Hematopoietic multipotent progenitor cell treated with erythropoietin and hydrocortisone succinate and interleukin-3 and kit ligand, for 8 days (in vitro differentiated cells): Measurements from ENCODE around the gene GRB10.
A peak's percentile ranks its signal among the peaks of the same experiment; 100 is the strongest.
"Not testable (repeated sequence)": the region's sequence is repeated elsewhere in the genome, so short reads cannot be mapped to it uniquely, and the experiment has no call there.

Experiments used
- DNase-seq: peaks from one replicate; pipeline ENCODE4 v3.0.0-alpha.2; 2015

Gene GRB10

DNA sequence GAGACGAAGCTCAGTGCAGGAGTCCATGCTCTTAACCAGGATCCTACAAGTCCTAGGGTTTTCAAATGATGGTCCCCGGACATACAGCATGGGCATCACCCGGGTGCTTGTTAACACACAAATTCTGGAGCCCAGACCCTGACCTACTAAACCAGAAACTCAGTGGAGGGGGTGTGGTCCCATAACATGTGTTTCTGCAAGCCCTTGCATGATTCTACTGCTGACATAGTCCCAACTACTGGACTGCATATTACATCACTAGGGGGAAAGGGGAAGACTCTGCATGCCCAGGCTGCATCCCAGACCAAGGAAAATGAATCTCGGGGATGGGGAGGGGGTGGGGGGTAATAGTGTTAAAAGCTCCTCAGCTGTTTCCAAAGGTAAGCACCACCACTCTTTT, 40.3 kb downstream of the GRB10 start:
- no peak for DNase-seq

GRCh38 chr7:50739744-50740435, 42.8 kb downstream of the GRB10 start:
- peak; percentile 64 for DNase-seq

DNA sequence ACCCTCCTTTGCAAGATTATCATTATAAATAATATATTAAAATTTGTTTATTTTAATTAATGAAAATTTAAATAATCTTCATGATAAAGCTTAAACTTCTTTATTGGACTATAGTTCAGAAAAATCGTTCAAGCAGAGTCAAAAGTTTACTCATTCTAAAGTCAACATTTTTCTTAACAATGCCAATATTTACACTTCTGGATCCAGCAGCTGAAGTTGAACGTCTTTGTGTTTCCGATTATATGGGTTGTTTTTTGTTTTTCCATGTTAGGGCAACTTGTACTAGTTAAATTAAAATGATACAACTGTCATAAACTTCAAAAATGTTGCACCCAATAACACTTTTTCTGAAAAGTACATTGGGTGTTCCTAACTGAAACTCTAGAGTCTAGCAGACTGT, 43.8 kb downstream of the GRB10 start:
- no peak for DNase-seq

GRCh38 chr7:50735836-50736235, 46.9 kb downstream of the GRB10 start:
- not testable (repeated sequence) for DNase-seq

- DNase-seq: no peak
These were observed 47.4 kb downstream of the GRB10 start for GRCh38 chr7:50735333-50735732.

- DNase-seq: no peak
These were observed 48.5 kb downstream of the GRB10 start for GRCh38 chr7:50734246-50734645.

DNA sequence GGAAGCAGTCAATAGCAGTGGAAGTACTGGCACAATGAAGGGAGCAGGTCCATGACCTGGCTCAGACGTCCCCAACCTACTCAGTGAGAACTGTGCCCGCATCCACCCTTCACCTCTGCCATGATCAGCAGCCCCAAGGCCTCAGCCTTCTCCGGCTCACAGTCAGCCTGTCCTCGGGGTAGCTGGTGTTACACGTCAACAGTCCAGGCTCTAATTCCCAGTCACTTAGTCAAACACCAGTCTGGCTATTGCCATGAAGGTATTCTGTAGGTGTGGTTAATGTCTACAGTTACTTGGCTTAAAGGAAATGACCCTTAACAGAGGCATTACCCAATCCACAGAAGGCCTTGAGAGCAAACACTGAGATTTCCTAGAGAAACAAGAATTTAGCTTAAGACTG, 49.1 kb downstream of the GRB10 start:
- DNase-seq: no peak

GRCh38 chr7:50731703-50732582, 50.8 kb downstream of the GRB10 start:
- DNase-seq: no peak

- DNase-seq: no peak
These were observed 52.0 kb downstream of the GRB10 start for GRCh38 chr7:50730446-50731400.

GRCh38 chr7:50729962-50730361, 52.7 kb downstream of the GRB10 start:
- DNase-seq: no peak

GRCh38 chr7:50728184-50728583, 54.5 kb downstream of the GRB10 start:
- DNase-seq: no peak

GRCh38 chr7:50727711-50728110, 55.0 kb downstream of the GRB10 start:
- no peak for DNase-seq

- DNase-seq: no peak
These were observed 55.6 kb downstream of the GRB10 start for GRCh38 chr7:50727072-50727471.

DNA sequence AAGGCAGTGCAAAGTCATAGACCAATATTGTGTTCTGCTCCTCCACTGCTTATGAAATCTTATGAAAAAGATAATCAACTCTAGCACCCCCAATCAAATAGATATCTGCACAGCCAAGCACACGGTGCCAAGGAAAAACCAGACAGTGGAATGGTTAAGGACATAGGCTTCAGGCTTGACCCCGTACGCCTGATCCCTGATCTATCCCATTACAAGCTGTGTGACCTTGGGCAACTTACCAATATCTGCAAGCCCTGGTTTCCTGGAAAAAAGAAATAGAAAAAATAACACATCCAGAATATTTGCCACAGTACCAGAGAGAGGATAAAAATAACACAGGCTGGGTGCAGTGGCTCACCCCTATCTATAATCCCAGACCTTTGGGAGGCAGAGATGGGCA, 56.9 kb downstream of the GRB10 start:
- no peak for DNase-seq

GRCh38 chr7:50724526-50725520, 57.9 kb downstream of the GRB10 start:
- DNase-seq: peak; percentile 44

DNA sequence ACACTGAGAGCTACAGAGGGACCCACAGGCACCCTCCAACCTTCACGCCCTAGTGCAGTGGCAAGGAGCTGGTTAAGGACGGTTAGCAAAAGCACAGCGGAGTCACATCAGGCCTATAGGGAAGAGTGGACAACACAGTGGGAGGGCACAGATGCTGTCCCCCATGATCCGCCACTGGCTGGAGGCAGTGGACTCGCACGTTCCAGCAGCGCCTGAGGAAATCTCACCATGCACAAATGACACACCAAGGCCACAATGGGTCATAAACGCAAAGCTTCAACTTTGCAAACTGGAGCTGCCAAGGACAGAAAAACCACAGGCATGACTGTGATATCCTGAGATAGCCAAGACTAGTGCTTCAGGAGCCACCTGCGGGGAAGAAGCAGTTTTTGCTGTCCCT, 58.8 kb downstream of the GRB10 start:
- no peak for DNase-seq

DNA sequence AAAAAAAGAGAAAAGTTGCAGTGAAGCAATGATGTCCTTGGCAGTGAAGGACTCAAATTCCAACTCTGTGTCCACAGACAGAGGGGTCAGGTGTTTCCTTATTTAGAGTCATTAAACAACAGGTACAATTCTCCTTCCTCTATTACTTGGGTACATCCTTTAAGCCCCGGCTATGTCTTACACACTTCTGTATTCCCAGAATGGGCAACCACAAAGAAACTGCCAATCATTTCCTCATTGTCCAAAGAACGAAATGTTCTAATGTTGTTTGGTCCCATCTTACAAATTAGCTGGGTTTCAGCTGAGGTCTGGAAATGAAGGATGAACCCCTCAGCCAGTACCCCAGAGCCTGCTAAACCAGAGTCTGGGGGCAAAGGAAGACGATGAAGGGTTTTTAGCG, 59.5 kb downstream of the GRB10 start:
- peak; percentile 32 for DNase-seq

DNA sequence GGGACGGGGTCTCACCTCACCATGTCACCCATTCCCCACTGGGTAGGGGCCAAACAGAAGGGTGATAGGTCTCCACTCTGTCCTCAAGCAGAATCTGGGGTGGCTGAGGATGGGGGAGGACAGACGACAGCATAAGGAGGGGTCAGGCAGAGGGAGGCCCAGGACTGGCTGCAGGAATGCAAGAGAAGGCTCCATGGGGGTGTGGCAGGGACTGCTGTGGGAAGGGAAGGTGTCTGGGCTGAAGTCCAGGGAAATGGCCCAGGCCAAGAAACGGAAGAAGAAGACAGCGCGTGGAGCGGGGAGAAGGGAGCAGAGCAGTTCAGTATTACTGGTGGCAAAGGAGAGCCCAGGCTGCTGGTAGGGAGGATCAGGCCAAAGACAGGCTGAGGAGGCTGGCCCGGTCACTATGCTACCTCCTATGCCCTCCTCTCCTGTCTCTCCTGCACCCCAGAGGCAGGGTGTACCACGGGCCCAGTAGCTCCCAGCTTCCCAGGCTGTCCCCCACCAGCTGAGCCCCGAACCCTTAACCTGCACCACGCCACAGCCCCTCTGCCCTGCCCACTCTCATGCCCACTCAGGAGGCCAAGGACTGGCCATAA, 60.9 kb downstream of the GRB10 start:
- no peak for DNase-seq

- no peak for DNase-seq
These were observed 61.5 kb downstream of the GRB10 start for GRCh38 chr7:50721160-50721559.

GRCh38 chr7:50720295-50720694, 62.4 kb downstream of the GRB10 start:
- DNase-seq: no peak

DNA sequence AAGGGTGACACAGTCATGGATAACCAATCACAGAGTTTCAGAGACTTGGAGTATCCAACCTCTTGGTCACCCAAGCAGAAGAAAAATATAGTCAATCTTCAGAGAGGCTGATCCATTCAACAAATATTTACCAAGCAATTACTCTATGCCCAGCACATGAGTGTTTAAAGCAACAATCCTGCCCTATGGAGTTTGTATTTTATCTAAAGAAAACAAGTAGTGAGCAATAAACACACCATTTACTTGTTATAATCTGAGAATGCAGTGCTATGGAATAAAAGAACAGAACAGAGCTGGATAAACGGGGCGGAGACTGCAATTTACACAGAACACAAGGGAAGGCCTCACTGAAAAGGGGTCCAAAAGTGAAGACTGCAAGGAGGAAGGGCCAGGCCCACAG, 63.8 kb downstream of the GRB10 start:
- no peak for DNase-seq
